ENCODE data around the gene ARRDC4. TPM values are rescaled to one million over a fixed set of nuclear protein-coding genes. Genes with fewer than 3 reads are reported as not detected.

ARRDC4 gene
- total RNA-seq, 1 donor from 2014 or later, result 11.8 TPM

- no peak overlapping the region for H3K4me3 ChIP-seq
- intact Hi-C loops (cut with micrococcal nuclease), result no loop called here
- H3K36me3 ChIP-seq, result peaks cover 65% of the 10 kb centered on the region
Measured at GRCh38 chr15:97966924-97967620, 6.6 kb downstream of the ARRDC4 start.

DNA sequence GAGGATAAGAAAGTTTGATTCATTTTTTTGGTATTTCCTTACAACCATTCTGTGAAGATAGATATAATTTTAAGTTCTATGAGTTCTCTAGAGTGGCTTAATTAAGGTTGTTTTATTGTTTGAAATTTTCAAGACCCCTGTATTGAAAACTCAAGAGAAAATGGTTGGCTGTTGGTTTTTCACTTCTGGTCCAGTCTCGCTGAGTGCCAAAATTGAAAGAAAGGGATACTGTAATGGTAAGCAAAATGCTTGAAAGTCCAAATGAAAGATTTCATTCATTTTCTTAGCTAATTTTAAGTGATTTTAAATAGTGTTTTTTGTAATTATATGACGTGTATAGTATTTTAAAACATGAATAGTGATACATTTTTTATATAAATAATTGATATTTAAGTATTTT, 7.4 kb downstream of the ARRDC4 start:
- H3K27me3 ChIP-seq (ENCODE audit: low read depth), result no peaks in the 10 kb centered on the region
- intact Hi-C loops (cut with micrococcal nuclease), result no loop called here
- TF ChIP-seq, protein P1, sequence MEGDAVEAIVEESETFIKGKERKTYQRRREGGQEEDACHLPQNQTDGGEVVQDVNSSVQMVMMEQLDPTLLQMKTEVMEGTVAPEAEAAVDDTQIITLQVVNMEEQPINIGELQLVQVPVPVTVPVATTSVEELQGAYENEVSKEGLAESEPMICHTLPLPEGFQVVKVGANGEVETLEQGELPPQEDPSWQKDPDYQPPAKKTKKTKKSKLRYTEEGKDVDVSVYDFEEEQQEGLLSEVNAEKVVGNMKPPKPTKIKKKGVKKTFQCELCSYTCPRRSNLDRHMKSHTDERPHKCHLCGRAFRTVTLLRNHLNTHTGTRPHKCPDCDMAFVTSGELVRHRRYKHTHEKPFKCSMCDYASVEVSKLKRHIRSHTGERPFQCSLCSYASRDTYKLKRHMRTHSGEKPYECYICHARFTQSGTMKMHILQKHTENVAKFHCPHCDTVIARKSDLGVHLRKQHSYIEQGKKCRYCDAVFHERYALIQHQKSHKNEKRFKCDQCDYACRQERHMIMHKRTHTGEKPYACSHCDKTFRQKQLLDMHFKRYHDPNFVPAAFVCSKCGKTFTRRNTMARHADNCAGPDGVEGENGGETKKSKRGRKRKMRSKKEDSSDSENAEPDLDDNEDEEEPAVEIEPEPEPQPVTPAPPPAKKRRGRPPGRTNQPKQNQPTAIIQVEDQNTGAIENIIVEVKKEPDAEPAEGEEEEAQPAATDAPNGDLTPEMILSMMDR (IDR thresholded peaks at IDR 0.05; ENCODE audit: borderline replicate concordance), result no peak
- H3K4me3 ChIP-seq, result no peak overlapping the region
- H3K27ac ChIP-seq (replicated peaks), result no peak overlapping the region
- H3K36me3 ChIP-seq, result peaks cover 73% of the 10 kb centered on the region
- H3K9me3 ChIP-seq (replicated peaks), result no peaks in the 10 kb centered on the region
- no peak for DNase-seq
- peaks cover 40% of the 10 kb centered on the region for H3K4me1 ChIP-seq

More at GRCh38 chr15:97966924-97967620, 6.6 kb downstream of the ARRDC4 start:
- Histone ChIP-seq H3K27ac (replicated peaks) (no peak overlapping the region), H3K27me3 (ENCODE audit: low read depth) (no peaks in the 10 kb centered on the region), H3K4me1 (peaks cover 48% of the 10 kb centered on the region), H3K9me3 (replicated peaks) (no peaks in the 10 kb centered on the region)
- DNase-seq, result no peak
- TF ChIP-seq, protein P1 (IDR thresholded peaks at IDR 0.05; ENCODE audit: borderline replicate concordance), result no peak

DNA sequence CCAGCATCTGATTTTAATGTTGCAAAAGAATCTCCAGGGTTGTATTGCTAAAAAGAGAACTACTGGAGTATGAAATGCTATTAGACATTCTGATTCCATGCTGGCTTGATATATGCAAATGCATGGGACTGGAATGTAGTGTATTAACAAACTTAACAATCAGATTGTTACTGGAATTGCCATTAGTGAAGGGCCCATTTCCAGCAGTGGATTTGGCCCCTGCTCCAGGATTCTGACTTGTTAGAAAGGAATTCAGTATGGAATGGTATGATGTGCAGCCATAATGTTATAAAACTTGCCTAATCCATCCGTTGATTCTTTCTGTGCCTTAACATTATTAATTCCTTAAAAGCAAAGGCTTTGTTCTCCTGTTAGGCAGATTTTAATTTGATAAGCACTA, 7.9 kb downstream of the ARRDC4 start:
- H3K4me3 ChIP-seq, result no peak overlapping the region
- H3K27me3 ChIP-seq (ENCODE audit: low read depth), result no peaks in the 10 kb centered on the region
- no peak overlapping the region for H3K27ac ChIP-seq (replicated peaks)
- intact Hi-C loops (cut with micrococcal nuclease), result no loop called here
- no peak for DNase-seq
- peaks cover 35% of the 10 kb centered on the region for H3K4me1 ChIP-seq
- H3K9me3 ChIP-seq (replicated peaks), result no peaks in the 10 kb centered on the region
- peaks cover 78% of the 10 kb centered on the region for H3K36me3 ChIP-seq
- TF ChIP-seq, protein P1 (IDR thresholded peaks at IDR 0.05; ENCODE audit: borderline replicate concordance), result no peak

DNA sequence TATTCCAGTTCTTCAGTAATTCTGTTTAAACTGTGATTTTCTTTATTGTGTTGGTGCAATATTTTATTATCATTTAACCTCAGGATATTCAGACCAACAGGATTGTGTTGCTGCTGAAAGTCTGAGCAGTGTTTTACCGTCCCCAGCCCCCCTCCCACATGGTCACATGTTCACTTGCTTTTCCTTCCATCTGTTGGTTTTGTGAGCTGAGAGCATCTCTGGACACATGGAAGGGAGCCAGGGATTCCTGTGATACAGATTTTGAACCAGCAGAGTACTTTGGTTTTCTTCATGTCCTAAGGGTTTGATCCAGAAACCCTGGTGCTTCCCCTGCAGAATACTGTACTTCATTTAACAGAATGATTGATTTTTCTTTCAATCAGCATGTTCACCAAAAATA, 11.9 kb downstream of the ARRDC4 start:
- no peak for DNase-seq
- intact Hi-C loops (cut with micrococcal nuclease), result no loop called here
- Histone ChIP-seq H3K9me3 (replicated peaks) (no peaks in the 10 kb centered on the region), H3K27ac (replicated peaks) (no peak overlapping the region), H3K4me1 (peaks cover 11% of the 10 kb centered on the region), H3K27me3 (ENCODE audit: low read depth) (no peaks in the 10 kb centered on the region), H3K36me3 (peaks cover 69% of the 10 kb centered on the region), H3K4me3 (no peak overlapping the region)
- TF ChIP-seq, protein P1 (IDR thresholded peaks at IDR 0.05; ENCODE audit: borderline replicate concordance), result no peak

GRCh38 chr15:97976129-97976528, 15.6 kb downstream of the ARRDC4 start:
- Histone ChIP-seq H3K36me3 (peaks cover 31% of the 10 kb centered on the region), H3K9me3 (replicated peaks) (no peaks in the 10 kb centered on the region), H3K27ac (replicated peaks) (no peak overlapping the region), H3K4me3 (no peak overlapping the region), H3K4me1 (peaks cover 5% of the 10 kb centered on the region), H3K27me3 (ENCODE audit: low read depth) (no peaks in the 10 kb centered on the region)
- intact Hi-C loops (cut with micrococcal nuclease), result no loop called here
- DNase-seq, result no peak
- TF ChIP-seq, protein P1 (IDR thresholded peaks at IDR 0.05; ENCODE audit: borderline replicate concordance), result no peak

Measured in left ventricle myocardium inferior (tissue), 1 donor.